ENCODE data around the gene STK39. TPM values are rescaled to one million over a fixed set of nuclear protein-coding genes. Genes with fewer than 3 reads are reported as not detected.

Gene STK39
- total and polyA plus RNA-seq, 2 experiments from 2014 or later = 3.2 to 14.6 TPM

DNA sequence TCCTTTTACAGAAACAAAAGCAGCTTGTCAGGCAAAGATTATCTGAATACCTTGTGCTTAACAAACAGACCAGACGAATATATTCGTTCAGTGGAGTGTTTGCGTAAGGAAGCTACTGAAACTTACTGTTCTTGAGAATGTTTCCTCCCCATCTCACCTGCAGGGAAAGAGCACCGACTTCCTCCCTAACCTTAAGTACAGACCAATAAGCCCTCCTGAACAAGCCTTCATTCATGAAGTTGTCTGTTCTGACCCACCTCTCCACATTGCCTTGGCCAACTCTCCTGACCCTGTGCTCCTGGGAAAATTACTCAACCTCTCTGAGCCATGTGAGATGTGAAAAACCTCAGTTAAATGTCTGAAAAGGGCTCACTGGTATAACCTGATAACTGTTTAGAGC, 35.2 kb downstream of the STK39 start:
- 90 to 93% methylated on average over 4 of the region's 4 CpGs for WGBS, 2 experiments (ENCODE audit: low coverage in 1 of 2, low lambda C conversion rate in 2 of 2, missing lambda C conversion rate in 2 of 2)
- peaks cover 20% of the 10 kb centered on the region for H3F3A ChIP-seq (ENCODE audit: insufficient read depth)
- no peak overlapping the region for H3K27ac ChIP-seq
- no peak overlapping the region for H3K4me3 ChIP-seq
- H3K9me2 ChIP-seq (ENCODE audit: insufficient read depth) = no peaks in the 10 kb centered on the region
- in situ Hi-C loops (cut with MboI) = no loop called here
- peaks cover 36% of the 10 kb centered on the region for H3K79me2 ChIP-seq (ENCODE audit: insufficient read depth)
- H3K9ac ChIP-seq = no peak overlapping the region
- no peaks in the 10 kb centered on the region; the same call in 1 of the 2 replicates for H4K20me1 ChIP-seq (ENCODE audit: insufficient read depth)
- H3K36me3 ChIP-seq (ENCODE audit: low read depth) = no peaks in the 10 kb centered on the region
- no peak for DNase-seq
- TF ChIP-seq EZH2 (IDR thresholded peaks at IDR 0.05; ENCODE audit: insufficient read depth, poor library complexity, severe bottlenecking) (no peak), EZH2phosphoT487 (IDR thresholded peaks at IDR 0.05; ENCODE audit: insufficient read depth, low read depth) (no peak)
- H3K4me2 ChIP-seq (ENCODE audit: unreplicated experiment) = no peak overlapping the region
- H3K27me3 ChIP-seq (replicated peaks; ENCODE audit: insufficient read depth) = no peaks in the 10 kb centered on the region
- H3K4me1 ChIP-seq (ENCODE audit: insufficient read depth) = peaks cover 33% of the 10 kb centered on the region
- H3K9me3 ChIP-seq (ENCODE audit: low read depth) = no peaks in the 10 kb centered on the region
- no peak overlapping the region for H2AFZ ChIP-seq

DNA sequence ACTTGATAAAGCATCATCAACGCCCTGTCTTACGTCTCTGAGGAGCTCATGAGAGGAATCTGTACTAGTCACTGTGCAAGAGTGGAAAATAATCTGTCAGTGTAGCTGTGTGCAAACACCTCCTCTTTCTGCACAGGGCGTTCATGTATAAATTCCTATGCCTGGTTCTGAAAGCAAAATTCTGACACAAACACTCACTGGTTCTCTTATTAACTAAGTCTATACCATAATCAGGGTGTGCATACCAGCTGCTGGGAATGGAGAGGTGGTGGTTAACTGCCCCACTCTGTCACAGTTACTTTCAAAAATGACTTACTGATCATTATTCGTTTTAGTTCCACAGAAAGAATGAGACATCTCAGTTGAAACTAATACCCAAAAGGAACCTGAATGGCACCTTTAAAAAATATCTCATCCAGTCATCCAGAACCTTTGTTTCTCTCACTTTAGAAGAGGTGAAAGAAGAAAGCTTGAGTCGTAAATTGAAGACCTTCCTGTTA, 35.7 kb downstream of the STK39 start:
- Histone ChIP-seq H3K4me2 (ENCODE audit: unreplicated experiment) (no peak overlapping the region), H3K9ac (no peak overlapping the region), H3K27me3 (replicated peaks; ENCODE audit: insufficient read depth) (no peaks in the 10 kb centered on the region), H3K9me2 (ENCODE audit: insufficient read depth) (no peaks in the 10 kb centered on the region), H3F3A (ENCODE audit: insufficient read depth) (peaks cover 20% of the 10 kb centered on the region), H2AFZ (no peak overlapping the region), H3K4me3 (no peak overlapping the region), H3K79me2 (ENCODE audit: insufficient read depth) (peaks cover 36% of the 10 kb centered on the region), H4K20me1 (ENCODE audit: insufficient read depth) (no peaks in the 10 kb centered on the region; the same call in 1 of the 2 replicates), H3K4me1 (ENCODE audit: insufficient read depth) (peaks cover 33% of the 10 kb centered on the region), H3K27ac (no peak overlapping the region), H3K36me3 (ENCODE audit: low read depth) (no peaks in the 10 kb centered on the region), H3K9me3 (ENCODE audit: low read depth) (no peaks in the 10 kb centered on the region)
- in situ Hi-C loops (cut with MboI) = no loop called here
- TF ChIP-seq EZH2 (IDR thresholded peaks at IDR 0.05; ENCODE audit: insufficient read depth, poor library complexity, severe bottlenecking) (no peak), EZH2phosphoT487 (IDR thresholded peaks at IDR 0.05; ENCODE audit: insufficient read depth, low read depth) (no peak)
- DNase-seq = no peak
- WGBS, 2 experiments (ENCODE audit: low coverage in 1 of 2, low lambda C conversion rate in 2 of 2, missing lambda C conversion rate in 2 of 2) = 81 to 86% methylated on average over 5 of the region's 5 CpGs

DNA sequence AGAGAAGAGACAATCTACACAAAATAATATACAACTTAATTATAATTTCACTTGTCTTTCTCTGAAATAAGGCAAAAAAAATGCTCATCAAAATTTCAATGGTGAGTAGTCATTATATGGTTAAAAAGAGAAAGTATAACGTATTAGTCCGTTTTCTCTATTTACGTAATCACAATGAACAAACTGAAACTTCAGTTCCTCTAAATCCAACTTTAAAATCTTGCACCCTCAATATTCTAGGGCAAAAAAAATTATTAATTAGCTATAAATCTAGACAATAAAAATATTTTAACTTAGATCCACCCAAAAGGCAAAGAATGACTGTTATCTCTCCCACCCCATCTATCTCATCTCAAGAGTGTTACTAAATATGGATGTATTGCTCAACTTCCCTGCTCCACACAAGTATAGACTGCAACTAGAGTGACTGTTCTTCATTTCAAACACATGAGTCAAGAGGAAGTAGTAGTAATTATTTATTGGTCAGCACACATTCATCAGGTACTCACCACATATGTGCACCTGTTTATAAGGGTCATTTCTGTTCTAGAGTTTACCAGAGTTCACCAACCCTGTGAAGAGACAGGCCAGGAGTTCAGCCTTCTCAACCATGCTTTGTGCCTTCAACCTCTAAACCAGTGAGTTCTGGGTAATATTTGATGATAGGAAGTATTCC, 36.4 kb downstream of the STK39 start:
- peaks cover 17% of the 10 kb centered on the region for H3F3A ChIP-seq (ENCODE audit: insufficient read depth)
- TF ChIP-seq EZH2phosphoT487 (IDR thresholded peaks at IDR 0.05; ENCODE audit: insufficient read depth, low read depth) = 0 out of 2 replicates have a peak, but pooled peaks have one; percentile 35
- no peak for TF ChIP-seq EZH2 (IDR thresholded peaks at IDR 0.05; ENCODE audit: insufficient read depth, poor library complexity, severe bottlenecking)
- no peak overlapping the region for H3K9ac ChIP-seq
- peak overlapping the region; percentile 61 for H3K4me3 ChIP-seq
- peaks cover 38% of the 10 kb centered on the region for H3K79me2 ChIP-seq (ENCODE audit: insufficient read depth)
- 0 out of 2 replicates have a peak overlapping the region, but pooled peaks have one; percentile 1 for H3K27ac ChIP-seq
- no peaks in the 10 kb centered on the region; the same call in 1 of the 2 replicates for H4K20me1 ChIP-seq (ENCODE audit: insufficient read depth)
- peaks cover 26% of the 10 kb centered on the region for H3K4me1 ChIP-seq (ENCODE audit: insufficient read depth)
- H3K4me2 ChIP-seq (ENCODE audit: unreplicated experiment) = peak overlapping the region; percentile 59
- 15 to 19% methylated on average over 3 of the region's 3 CpGs for WGBS, 2 experiments (ENCODE audit: low coverage in 1 of 2, low lambda C conversion rate in 2 of 2, missing lambda C conversion rate in 2 of 2)
- H3K9me3 ChIP-seq (ENCODE audit: low read depth) = no peaks in the 10 kb centered on the region
- in situ Hi-C loops (cut with MboI) = no loop called here
- no peaks in the 10 kb centered on the region for H3K27me3 ChIP-seq (replicated peaks; ENCODE audit: insufficient read depth)
- H3K9me2 ChIP-seq (ENCODE audit: insufficient read depth) = no peaks in the 10 kb centered on the region
- no peak overlapping the region for H2AFZ ChIP-seq
- peak; percentile 89 for DNase-seq
- no peaks in the 10 kb centered on the region for H3K36me3 ChIP-seq (ENCODE audit: low read depth)

- in situ Hi-C loops (cut with MboI) = no loop called here
- H4K20me1 ChIP-seq (ENCODE audit: insufficient read depth) = no peaks in the 10 kb centered on the region
- peak; percentile 21 for DNase-seq
- H3K79me2 ChIP-seq (ENCODE audit: insufficient read depth) = peaks cover 42% of the 10 kb centered on the region
- H3K27me3 ChIP-seq (replicated peaks; ENCODE audit: insufficient read depth) = no peaks in the 10 kb centered on the region
- peaks cover 14% of the 10 kb centered on the region; the same call in 1 of the 2 replicates for H3F3A ChIP-seq (ENCODE audit: insufficient read depth)
- peak overlapping the region; percentile 1; the same call in 1 of the 2 replicates for H3K27ac ChIP-seq
- H3K4me3 ChIP-seq = peak overlapping the region; percentile 61
- WGBS, 2 experiments (ENCODE audit: low coverage in 1 of 2, low lambda C conversion rate in 2 of 2, missing lambda C conversion rate in 2 of 2) = 86 to 87% methylated on average over 9 of the region's 9 CpGs
- no peak overlapping the region for H3K9ac ChIP-seq
- H3K4me1 ChIP-seq (ENCODE audit: insufficient read depth) = peaks cover 19% of the 10 kb centered on the region
- H3K9me3 ChIP-seq (ENCODE audit: low read depth) = no peaks in the 10 kb centered on the region
- TF ChIP-seq EZH2phosphoT487 (IDR thresholded peaks at IDR 0.05; ENCODE audit: insufficient read depth, low read depth) = no peak
- no peak for TF ChIP-seq EZH2 (IDR thresholded peaks at IDR 0.05; ENCODE audit: insufficient read depth, poor library complexity, severe bottlenecking)
- peak overlapping the region; percentile 59 for H3K4me2 ChIP-seq (ENCODE audit: unreplicated experiment)
- H2AFZ ChIP-seq = no peak overlapping the region
- H3K36me3 ChIP-seq (ENCODE audit: low read depth) = no peaks in the 10 kb centered on the region
- H3K9me2 ChIP-seq (ENCODE audit: insufficient read depth) = no peaks in the 10 kb centered on the region
These were observed 37.0 kb downstream of the STK39 start for GRCh38 chr2:168210216-168210894.

Measured in GM23248 (cell line).